ENCODE results near the gene NFKBIA.
A peak's percentile ranks its signal among the peaks of the same experiment; 100 is the strongest.
"Not testable (repeated sequence)": the region's sequence is repeated elsewhere in the genome, so short reads cannot be mapped to it uniquely, and the experiment has no call there.

The NFKBIA gene, protein sequence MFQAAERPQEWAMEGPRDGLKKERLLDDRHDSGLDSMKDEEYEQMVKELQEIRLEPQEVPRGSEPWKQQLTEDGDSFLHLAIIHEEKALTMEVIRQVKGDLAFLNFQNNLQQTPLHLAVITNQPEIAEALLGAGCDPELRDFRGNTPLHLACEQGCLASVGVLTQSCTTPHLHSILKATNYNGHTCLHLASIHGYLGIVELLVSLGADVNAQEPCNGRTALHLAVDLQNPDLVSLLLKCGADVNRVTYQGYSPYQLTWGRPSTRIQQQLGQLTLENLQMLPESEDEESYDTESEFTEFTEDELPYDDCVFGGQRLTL

DNA sequence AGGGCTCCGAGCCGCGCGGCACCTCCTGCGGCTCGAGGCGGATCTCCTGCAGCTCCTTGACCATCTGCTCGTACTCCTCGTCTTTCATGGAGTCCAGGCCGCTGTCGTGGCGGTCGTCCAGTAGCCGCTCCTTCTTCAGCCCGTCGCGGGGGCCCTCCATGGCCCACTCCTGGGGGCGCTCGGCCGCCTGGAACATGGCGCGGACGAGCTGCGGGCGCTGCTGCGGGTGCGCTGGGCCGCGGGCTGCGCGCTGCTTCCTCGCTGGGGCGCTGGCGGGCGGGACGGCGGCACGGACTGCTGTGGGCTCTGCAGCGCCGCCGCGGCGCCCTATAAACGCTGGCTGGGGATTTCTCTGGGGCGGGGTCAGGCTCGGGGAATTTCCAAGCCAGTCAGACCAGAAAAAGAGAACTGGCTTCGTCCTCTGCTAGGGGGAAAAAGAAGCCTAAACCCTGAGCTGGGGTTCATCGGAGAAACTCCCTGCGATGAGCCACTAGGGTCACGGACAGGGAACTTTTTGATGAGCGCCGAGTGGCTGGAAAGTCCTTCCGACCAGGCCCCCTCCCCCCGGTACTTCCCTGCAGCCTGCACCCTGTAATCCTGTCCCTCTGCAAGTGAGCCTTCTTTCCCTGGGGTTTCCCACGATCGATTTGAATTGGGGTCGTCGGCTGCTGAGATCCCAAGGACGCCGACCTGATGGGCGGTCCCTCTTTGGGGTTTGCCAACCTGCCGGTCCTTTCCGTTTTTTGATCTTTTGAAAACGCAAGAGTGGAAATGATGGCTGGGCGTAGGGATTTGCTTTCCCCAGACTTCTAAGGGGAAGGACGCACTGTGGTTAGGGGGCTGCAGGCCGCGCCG, at the start of gene NFKBIA:
TSS of gene NFKBIA (minus strand) at position 301 of the 855 bp plus-strand sequence. CDS start at position 196, 105 bp downstream.
- DNase-seq (ENCODE audit: low read depth), result peak; percentile 87

GRCh38 chr14:35446450-35446849, 41.9 kb upstream of the NFKBIA start:
- DNase-seq (ENCODE audit: low read depth), result no peak

DNA sequence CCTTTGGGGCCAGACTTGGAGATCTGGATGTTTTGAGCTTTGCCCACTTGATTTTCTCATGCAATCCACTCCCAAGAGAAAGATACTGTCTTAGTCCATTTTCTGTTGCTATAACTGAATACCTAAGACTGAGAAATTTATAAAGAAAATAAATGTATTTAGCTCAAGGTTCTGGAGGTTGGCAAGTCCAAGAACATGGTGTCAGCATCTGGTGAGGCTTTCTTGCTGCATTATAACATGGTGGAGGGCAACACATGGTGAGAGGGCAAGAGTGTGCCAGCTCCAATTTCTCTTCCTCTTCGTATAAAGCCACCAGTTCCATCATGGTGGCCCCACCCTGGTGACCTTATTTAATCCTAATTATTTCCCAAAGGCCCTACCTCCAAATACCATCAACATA, 39.6 kb upstream of the NFKBIA start:
- DNase-seq (ENCODE audit: low read depth), result no peak

GRCh38 chr14:35441160-35441559, 36.6 kb upstream of the NFKBIA start:
- DNase-seq (ENCODE audit: low read depth), result no peak

DNA sequence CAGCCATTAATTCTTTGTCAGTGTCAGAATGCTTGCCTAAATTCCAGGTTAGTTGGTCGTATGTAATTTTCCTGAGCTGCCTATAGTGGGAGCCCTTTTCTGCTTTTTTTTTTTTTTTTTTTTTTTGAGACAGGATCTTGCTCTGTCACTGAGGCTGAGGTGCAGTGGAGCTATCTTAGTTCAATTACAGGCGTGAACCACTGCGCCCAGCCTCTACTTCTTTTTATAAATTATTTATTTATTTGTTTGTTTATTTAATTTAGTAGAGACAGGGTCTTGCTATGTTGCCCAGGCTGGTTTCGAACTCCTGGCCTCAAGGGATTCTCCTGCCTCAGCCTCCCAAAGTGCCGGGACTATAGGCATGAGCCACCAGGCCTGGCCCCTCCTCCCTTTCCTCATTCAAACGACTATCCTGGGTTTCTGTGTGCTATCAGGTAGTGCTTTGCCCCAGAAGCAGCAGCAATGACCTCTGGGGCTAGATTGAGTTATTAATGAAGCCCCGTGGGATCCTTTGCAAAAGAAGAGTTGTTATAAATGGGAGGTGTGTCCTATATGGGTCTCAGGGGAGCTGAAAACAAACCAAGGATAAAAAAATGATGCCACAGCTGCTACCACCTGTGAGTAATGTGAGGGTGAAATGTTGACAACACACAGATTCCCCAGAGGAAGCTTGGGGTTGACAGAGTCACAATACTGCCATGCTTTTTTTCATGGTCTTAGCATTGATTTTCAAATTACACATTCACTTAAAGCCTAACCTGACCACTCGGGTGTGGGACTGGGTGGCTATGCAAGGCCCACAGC, 34.6 kb upstream of the NFKBIA start:
- DNase-seq (ENCODE audit: low read depth), result no peak

DNA sequence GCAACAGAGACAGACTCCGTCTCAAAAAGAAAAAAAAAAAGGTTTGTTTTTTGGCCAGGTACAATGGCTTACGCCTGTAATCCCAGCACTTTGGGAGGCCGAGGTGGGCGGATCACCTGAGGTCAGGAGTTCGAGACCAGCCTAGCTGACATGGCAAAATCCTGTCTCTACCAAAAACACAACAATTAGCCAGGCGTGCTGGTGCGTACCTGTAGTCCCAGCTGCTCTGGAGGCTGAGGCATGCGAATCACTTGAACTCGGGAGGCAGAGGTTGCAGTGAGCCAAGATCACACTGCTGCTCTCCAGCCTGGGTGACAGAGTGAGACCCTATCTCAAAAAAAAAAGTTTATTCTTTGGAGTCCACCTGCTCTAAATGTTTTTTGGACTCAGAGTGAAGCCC, 33.9 kb upstream of the NFKBIA start:
- DNase-seq (ENCODE audit: low read depth), result not testable (repeated sequence)

DNA sequence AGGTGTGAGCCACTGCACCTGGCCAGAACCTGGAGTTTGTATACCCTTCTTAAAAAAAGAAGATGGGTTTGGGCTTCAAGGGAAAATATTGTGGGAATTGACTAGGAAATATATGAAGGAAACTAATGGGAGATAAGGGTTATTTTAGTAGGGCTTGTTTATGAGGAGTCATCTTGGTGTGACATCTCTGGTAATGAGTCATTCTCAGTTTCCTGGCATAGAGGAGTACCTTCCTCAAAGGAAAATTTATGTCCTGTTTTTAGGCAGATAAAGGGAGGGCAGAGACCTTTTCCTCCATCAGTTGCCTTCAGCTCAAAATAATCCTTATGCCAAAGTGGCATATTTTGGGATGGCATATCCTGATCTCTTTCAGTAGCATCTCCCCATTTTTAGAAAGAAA, 30.6 kb upstream of the NFKBIA start:
- no peak for DNase-seq (ENCODE audit: low read depth)

GRCh38 chr14:35433826-35434225, 29.3 kb upstream of the NFKBIA start:
- DNase-seq (ENCODE audit: low read depth), result no peak

- no peak for DNase-seq (ENCODE audit: low read depth)
Measured at GRCh38 chr14:35430459-35431199, 26.1 kb upstream of the NFKBIA start.

DNA sequence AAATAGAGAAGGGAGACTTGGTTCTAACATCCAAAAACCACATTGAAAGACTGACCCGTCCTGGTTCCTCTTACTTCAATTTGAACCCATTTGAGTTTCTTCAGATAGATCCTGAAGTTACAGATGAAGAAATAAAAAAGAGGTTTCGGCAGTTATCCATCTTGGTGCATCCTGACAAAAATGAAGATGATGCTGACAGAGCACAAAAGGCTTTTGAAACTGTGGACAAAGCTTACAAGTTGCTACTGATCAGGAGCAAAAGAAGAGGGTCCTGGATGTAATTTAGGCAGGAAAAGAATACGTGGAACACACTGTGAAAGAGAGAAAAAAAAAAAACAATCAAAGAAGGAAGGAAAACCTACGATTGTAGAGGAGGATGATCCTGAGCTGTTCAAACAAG, 25.4 kb upstream of the NFKBIA start:
- no peak for DNase-seq (ENCODE audit: low read depth)

DNA sequence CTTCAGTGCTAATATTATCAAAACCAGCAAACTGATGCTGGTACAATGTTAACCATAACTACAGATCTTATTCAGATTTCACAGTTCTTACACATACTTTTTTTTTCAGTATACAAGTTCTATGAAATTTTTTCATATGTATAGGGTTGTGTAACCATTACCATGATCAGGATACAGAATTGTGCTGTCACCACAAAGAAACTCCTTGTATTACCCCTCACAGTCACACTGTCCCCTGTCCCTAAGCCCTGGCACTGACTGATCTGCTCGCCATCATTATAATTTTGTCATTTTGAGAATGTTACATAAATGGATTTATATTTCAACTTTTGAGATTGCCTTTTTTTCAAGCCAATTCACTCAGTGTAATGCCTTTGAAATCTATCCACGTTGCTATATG, 21.3 kb upstream of the NFKBIA start:
- no peak for DNase-seq (ENCODE audit: low read depth)

DNA sequence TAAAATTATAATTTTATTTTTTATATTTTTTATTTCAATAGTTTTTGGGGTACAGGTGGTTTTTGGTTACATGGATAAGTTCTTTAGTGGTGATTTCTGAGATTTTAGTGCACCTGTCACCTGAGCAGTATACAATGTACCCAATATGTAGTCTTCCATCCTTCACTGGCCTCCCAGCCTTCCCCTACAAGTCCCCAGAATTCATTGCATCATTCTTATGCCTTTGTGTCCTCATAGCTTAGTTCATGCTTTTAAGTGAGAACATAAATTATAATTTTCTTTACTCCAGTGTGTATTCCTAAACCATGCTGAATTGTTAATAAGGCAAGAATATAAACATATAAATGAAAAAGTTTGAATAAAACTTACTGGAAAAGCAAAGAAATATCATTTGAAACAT, 19.1 kb upstream of the NFKBIA start:
- no peak for DNase-seq (ENCODE audit: low read depth)

GRCh38 chr14:35420036-35420811, 15.7 kb upstream of the NFKBIA start:
- DNase-seq (ENCODE audit: low read depth), result no peak

DNA sequence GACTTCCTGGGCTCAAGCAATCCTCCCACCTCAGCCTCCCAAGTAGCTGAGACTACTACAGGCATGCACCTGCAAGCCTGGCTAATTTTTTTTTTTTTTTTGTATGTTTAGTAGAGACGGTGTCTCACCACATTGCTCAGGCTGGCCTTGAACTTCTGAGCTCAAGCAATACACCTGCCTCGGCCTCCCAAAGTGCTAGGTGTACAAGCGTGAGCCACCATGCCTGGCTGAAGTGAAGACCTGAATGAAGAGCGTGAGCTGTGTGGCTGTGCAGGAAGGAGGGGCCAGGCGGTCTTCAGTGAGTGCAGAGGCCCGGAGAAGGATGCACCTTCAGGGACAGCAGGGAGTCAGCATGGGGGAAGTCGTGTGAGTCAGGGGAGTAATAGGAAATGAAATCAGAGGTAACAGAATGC, 14.9 kb upstream of the NFKBIA start:
- DNase-seq (ENCODE audit: low read depth), result no peak

GRCh38 chr14:35418093-35418492, 13.5 kb upstream of the NFKBIA start:
- no peak for DNase-seq (ENCODE audit: low read depth)

GRCh38 chr14:35416108-35416750, 11.7 kb upstream of the NFKBIA start:
- peak; percentile 20 for DNase-seq (ENCODE audit: low read depth)

DNA sequence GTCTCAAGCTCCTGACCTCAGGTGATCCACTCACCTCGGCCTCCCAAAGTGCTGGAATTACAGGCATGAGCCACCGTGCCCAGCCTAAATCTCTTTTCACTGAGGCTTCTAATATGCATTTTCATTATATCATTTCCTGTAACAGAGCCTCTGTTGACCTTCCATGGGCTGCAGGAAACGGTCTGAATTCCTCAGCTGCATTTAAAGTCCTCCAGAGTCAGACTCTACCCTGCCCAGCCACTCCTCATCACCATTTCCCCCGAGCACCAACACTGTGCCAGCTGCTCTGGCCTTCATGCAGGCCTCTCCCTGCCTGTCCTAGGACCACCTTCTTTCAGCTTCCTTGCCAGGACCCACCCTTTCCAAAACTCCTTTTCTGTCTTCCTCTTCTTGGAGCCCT, 9.8 kb upstream of the NFKBIA start:
- no peak for DNase-seq (ENCODE audit: low read depth)

DNA sequence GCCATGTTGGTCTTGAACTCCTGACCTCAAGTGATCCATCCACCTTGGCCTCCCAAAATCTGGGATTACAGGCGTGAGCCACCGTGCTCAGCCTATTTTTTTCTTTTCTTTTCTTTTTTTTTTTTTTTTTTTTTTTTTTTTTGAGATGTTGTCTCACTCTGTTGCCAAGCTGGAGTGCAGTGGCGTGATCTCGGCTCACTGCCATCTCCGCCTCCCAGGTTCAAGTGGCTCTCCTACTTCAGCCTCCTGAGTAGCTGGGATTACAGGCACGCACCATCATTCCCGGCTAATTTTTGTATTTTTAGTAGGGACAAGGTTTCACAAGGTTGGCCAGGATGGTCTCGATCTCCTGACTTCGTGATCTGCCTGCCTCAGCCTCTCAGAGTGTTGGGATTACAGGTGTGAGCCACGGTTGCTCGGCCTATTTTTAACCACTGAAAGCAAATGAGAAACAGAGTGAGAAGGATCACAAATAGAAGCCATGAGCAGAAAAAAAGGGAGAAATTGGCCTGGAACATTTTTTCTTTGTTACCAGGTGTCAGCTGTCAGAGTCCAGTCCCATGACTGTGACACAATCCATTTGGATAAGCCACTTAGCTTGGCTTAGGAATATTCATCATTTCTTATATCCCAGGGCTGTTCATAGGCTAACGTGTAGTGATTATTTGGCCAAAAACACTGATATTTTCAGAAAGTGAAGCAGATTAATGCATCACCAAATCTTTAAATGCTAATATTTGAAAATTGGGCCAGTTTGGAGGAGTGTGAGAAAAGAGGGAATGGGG, 7.9 kb upstream of the NFKBIA start:
- no peak for DNase-seq (ENCODE audit: low read depth)

DNA sequence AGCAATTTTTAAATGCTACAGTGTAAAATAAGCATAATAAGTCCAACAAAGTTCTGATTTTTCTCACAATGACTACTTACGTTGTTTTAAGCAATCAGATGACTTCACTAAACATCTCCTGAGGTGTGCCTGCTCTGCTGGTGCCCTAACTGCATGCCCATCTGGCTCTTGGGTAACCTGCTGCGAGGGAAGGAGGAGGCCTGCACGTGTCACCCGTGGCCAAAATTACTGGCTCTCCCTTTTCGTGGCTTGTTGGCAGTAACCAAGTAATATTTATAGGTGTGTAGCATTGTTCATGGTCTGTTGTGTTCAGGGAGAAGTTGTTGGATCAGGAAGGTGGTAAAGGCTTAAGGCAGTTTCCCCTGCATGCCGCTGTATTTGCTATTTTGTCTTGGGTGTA, 6.3 kb upstream of the NFKBIA start:
- no peak for DNase-seq (ENCODE audit: low read depth)

- no peak for DNase-seq (ENCODE audit: low read depth)
Measured at GRCh38 chr14:35409595-35409994, 5.0 kb upstream of the NFKBIA start.

All from stimulated activated CD8-positive, alpha-beta memory T cell treated with anti-CD3 and anti-CD28 coated beads, Interleukin-15, amount 100 ng/mL, for 1 hour (primary cell).